MM.1S (cell line): Measurements from ENCODE around the gene SIAH1.
A peak's percentile ranks its signal among the peaks of the same experiment; 100 is the strongest.
"Not testable (repeated sequence)": the region's sequence is repeated elsewhere in the genome, so short reads cannot be mapped to it uniquely, and the experiment has no call there.

ENCODE experiments used
- DNase-seq: peaks from one replicate; pipeline ENCODE4 v3.0.0-alpha.2; 2015
- H2AFZ ChIP-seq: fragments of 300-600 bp; sonication (generic); 2 replicates; pipeline ENCODE4 v1.6.0; 2016; ENCODE audit warnings: antibody characterized with exemption, low read length
- H3F3A ChIP-seq: fragments of 300-600 bp; sonication (generic); 2 replicates; pipeline ENCODE4 v1.6.1; 2016; ENCODE audit warnings: mild to moderate bottlenecking, antibody characterized with exemption, low read length, moderate library complexity, mixed read lengths; ENCODE audit not compliant: insufficient read depth
- H3K27ac ChIP-seq: fragments of 300-600 bp; sonication (generic); 2 replicates; pipeline ENCODE4 v1.5.1; 2016; ENCODE audit warnings: mild to moderate bottlenecking, low read length
- H3K27me3 ChIP-seq: fragments of 300-600 bp; sonication (generic); replicated peaks from 2 replicates; pipeline ENCODE4 v1.6.0; 2016; ENCODE audit warnings: low read length; ENCODE audit not compliant: insufficient read depth
- H3K36me3 ChIP-seq: fragments of 300-600 bp; sonication (generic); replicated peaks from 2 replicates; pipeline ENCODE4 v1.6.1; 2016; ENCODE audit warnings: mild to moderate bottlenecking, low read length, mixed read lengths; ENCODE audit not compliant: insufficient read depth
- H3K4me1 ChIP-seq: fragments of 300-600 bp; sonication (generic); 2 replicates; pipeline ENCODE4 v1.6.1; 2016; ENCODE audit warnings: low read length, mixed read lengths
- H3K4me2 ChIP-seq: fragments of 300-600 bp; sonication (generic); 2 replicates; pipeline ENCODE4 v1.6.0; 2016; ENCODE audit warnings: low read depth, low read length
- H3K4me3 ChIP-seq: fragments of 300-600 bp; sonication (generic); 2 replicates; pipeline ENCODE4 v1.5.1; 2016; ENCODE audit warnings: low read length, mixed read lengths
- H3K79me2 ChIP-seq: fragments of 300-600 bp; sonication (generic); 2 replicates; pipeline ENCODE4 v1.6.1; 2016; ENCODE audit warnings: mixed run types, low read length, mixed read lengths
- H3K9ac ChIP-seq: fragments of 300-600 bp; sonication (generic); 2 replicates; pipeline ENCODE4 v1.6.1; 2016; ENCODE audit warnings: low read length, mixed read lengths
- H3K9me2 ChIP-seq: fragments of 300-600 bp; sonication (generic); replicated peaks from 2 replicates; pipeline ENCODE4 v1.6.1; 2016; ENCODE audit warnings: mild to moderate bottlenecking, low read length, mixed read lengths; ENCODE audit not compliant: insufficient read depth
- H3K9me3 ChIP-seq: fragments of 300-600 bp; sonication (generic); replicated peaks from 2 replicates; pipeline ENCODE4 v1.6.1; 2016; ENCODE audit warnings: mild to moderate bottlenecking, low read length, mixed read lengths; ENCODE audit not compliant: insufficient read depth
- H4K20me1 ChIP-seq: fragments of 300-600 bp; sonication (generic); 2 replicates; pipeline ENCODE4 v1.6.1; 2016; ENCODE audit warnings: mild to moderate bottlenecking, low read length, moderate library complexity, mixed read lengths; ENCODE audit not compliant: insufficient read depth
- EZH2 ChIP-seq: fragments of 300-600 bp; sonication (generic); optimal IDR thresholded peaks from 2 replicates; pipeline ENCODE3; 2017; ENCODE audit warnings: low read depth, mild to moderate bottlenecking, antibody characterized with exemption, low read length, mixed read lengths
- EZH2phosphoT487 ChIP-seq: fragments of 300-600 bp; sonication (generic); IDR thresholded peaks from 2 replicates; pipeline ENCODE4 v1.6.1; 2018; ENCODE audit warnings: antibody characterized with exemption, low read length
- TF ChIP-seq, protein P1 (sequence below): fragments of 300-600 bp; sonication (generic); IDR thresholded peaks from 2 replicates; pipeline ENCODE4 v1.5.1; 2016; ENCODE audit warnings: antibody characterized with exemption, low read length, mixed read lengths

The SIAH1 gene

DNA sequence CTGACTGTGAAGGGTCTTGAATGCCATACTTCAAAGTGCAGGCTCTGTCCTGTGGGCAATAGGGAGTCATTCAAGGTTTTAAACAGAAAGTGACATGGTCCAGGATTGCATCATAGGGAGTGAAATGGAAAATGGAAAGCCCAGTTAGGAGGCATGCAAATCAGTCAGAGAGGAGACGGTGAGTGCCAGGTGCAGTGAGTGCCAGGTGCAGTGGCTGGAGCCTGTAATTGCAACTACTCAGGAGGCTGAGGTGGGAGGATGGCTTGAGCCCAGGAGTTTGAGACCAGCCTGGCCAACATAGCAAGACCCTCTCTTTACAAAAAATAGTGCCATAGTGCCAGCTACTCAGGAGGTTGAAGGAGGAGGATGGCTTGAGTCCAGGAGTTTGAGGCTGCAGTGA, 35.2 kb upstream of the SIAH1 start:
- Histone ChIP-seq H3K9me2 (no peaks in the 10 kb centered on the region), H3K4me1 (peaks cover 3% of the 10 kb centered on the region; the same call in 1 of the 2 replicates), H2AFZ (no peak overlapping the region), H3K9me3 (no peaks in the 10 kb centered on the region), H3K79me2 (no peaks in the 10 kb centered on the region), H3K4me3 (no peak overlapping the region), H3K9ac (no peak overlapping the region), H3K27ac (no peak overlapping the region), H4K20me1 (no peaks in the 10 kb centered on the region), H3F3A (no peaks in the 10 kb centered on the region), H3K4me2 (no peak overlapping the region), H3K27me3 (no peaks in the 10 kb centered on the region), H3K36me3 (no peaks in the 10 kb centered on the region)
- no peak for DNase-seq
- TF ChIP-seq EZH2, result no peak
- TF ChIP-seq, protein P1, sequence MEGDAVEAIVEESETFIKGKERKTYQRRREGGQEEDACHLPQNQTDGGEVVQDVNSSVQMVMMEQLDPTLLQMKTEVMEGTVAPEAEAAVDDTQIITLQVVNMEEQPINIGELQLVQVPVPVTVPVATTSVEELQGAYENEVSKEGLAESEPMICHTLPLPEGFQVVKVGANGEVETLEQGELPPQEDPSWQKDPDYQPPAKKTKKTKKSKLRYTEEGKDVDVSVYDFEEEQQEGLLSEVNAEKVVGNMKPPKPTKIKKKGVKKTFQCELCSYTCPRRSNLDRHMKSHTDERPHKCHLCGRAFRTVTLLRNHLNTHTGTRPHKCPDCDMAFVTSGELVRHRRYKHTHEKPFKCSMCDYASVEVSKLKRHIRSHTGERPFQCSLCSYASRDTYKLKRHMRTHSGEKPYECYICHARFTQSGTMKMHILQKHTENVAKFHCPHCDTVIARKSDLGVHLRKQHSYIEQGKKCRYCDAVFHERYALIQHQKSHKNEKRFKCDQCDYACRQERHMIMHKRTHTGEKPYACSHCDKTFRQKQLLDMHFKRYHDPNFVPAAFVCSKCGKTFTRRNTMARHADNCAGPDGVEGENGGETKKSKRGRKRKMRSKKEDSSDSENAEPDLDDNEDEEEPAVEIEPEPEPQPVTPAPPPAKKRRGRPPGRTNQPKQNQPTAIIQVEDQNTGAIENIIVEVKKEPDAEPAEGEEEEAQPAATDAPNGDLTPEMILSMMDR, result peak; percentile 9

DNA sequence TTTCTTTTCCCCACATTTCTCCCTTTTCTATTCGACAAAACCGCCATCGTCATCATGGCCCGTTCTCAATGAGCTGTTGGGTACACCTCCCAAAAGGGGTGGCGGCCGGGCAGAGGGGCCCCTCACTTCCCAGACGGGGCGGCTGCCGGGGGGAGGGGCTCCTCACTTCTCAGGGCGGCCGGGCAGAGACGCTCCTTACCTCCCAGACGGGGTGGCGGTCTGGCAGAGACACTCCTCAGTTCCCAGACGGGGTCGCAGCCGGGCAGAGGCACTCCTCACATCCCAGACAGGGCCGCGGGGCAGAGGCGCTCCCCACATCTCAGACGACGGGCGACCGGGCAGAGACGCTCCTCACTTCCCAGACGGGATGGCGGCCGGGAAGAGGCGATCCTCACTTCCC, 31.4 kb upstream of the SIAH1 start:
- H3K79me2 ChIP-seq, H3K9ac ChIP-seq, H4K20me1 ChIP-seq, H3F3A ChIP-seq, H3K36me3 ChIP-seq, H3K9me3 ChIP-seq, H3K4me1 ChIP-seq, H3K27ac ChIP-seq, H3K4me3 ChIP-seq, H3K4me2 ChIP-seq, H3K9me2 ChIP-seq, H3K27me3 ChIP-seq, DNase-seq, H2AFZ ChIP-seq: not testable (repeated sequence)

DNA sequence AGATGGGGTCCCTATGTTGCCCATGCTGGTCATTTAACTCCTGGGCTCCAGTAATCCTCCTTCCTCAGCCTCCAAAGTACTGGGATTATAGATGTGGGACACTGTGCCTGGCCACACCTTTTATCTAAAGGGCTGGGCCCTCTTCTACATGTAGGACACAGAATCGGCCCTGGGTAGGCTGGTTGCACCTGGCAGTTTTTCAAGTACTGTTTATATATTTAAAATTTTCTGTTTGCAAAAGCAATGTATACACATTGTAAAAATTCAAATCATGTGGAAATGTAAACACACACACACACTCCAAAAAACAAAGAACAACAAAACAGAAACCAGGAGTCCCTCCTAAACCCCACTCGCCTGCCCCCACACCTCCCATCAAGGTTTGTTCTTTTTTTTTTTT, 28.1 kb upstream of the SIAH1 start:
- no peak overlapping the region for H3K4me3 ChIP-seq
- H3K79me2 ChIP-seq, result no peaks in the 10 kb centered on the region
- no peak for DNase-seq
- no peak overlapping the region for H2AFZ ChIP-seq
- H4K20me1 ChIP-seq, result no peaks in the 10 kb centered on the region
- H3F3A ChIP-seq, result no peaks in the 10 kb centered on the region
- no peaks in the 10 kb centered on the region for H3K27me3 ChIP-seq
- H3K9me2 ChIP-seq, result no peaks in the 10 kb centered on the region
- H3K9ac ChIP-seq, result no peak overlapping the region
- no peaks in the 10 kb centered on the region for H3K36me3 ChIP-seq
- TF ChIP-seq EZH2phosphoT487 (no peak), EZH2 (no peak)
- TF ChIP-seq, protein P1, result no peak
- no peak overlapping the region for H3K27ac ChIP-seq
- H3K4me1 ChIP-seq, result no peaks in the 10 kb centered on the region
- H3K4me2 ChIP-seq, result no peak overlapping the region
- H3K9me3 ChIP-seq, result no peaks in the 10 kb centered on the region

DNA sequence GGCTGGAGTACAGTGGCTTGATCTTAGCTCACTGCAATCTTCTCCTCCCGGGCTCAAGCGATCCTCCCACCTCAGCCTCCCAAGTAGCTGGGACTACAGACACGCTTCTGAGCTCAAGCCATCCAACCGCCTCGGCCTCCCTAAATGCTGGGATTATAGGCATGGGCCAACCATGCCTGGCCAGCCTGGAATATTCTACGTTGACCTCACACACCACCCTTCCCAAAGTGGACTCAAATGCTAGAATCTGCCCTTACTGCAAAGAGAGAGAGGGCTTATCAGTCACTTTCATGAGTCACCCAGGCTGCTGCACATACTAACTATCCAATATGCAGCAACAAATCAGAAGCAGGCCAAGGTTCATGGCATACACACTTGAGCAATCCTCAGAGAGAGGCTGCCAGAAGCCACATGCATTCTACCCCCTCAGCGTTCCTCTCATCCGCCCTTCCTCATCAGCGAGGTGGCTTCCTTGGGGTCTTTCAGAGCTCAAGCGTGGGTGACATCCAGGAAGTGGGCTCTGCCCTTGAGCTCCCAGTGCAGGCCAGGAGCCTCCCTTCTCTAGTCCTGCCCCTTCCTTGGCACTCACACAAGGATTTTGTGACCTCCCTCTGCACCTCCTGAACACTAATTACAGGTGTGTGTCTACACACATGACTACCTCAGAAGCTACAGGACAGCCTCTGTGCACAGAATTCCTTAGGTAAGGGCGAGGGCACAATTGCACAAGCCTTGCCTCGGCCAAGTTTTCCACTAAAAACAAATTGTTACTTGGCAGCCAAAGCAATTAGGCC, 24.8 kb upstream of the SIAH1 start:
- Histone ChIP-seq H3K79me2 (no peaks in the 10 kb centered on the region), H3K9ac (no peak overlapping the region), H3K9me3 (no peaks in the 10 kb centered on the region), H3K4me2 (no peak overlapping the region), H3K4me1 (no peaks in the 10 kb centered on the region), H3F3A (no peaks in the 10 kb centered on the region), H3K9me2 (no peaks in the 10 kb centered on the region), H4K20me1 (no peaks in the 10 kb centered on the region), H3K36me3 (no peaks in the 10 kb centered on the region), H3K27ac (no peak overlapping the region), H2AFZ (no peak overlapping the region), H3K4me3 (no peak overlapping the region), H3K27me3 (no peaks in the 10 kb centered on the region)
- TF ChIP-seq EZH2 (no peak), EZH2phosphoT487 (no peak)
- TF ChIP-seq, protein P1, result no peak
- no peak for DNase-seq
